HEK293 (cell line): Measurements from ENCODE around the gene RGS14.

Experiments used
- AEBP2 ChIP-seq: fragments of 450-650 bp; formaldehyde crosslinking; IDR thresholded peaks from 2 replicates; pipeline ENCODE4 v1.5.1; 2016; ENCODE audit warnings: missing biosample characterization, missing genetic modification characterization, borderline replicate concordance
- BCL11A ChIP-seq: fragments of 450-650 bp; formaldehyde crosslinking; IDR thresholded peaks from 2 replicates; pipeline ENCODE4 v1.5.1; 2016; ENCODE audit warnings: low read depth, missing biosample characterization, missing genetic modification characterization
- EGR2 ChIP-seq: fragments of 450-650 bp; formaldehyde crosslinking; IDR thresholded peaks from 2 replicates; pipeline ENCODE4 v1.5.1; 2016; ENCODE audit warnings: low read depth, missing biosample characterization, missing genetic modification characterization
- GFI1B ChIP-seq: fragments of 450-650 bp; formaldehyde crosslinking; IDR thresholded peaks from 2 replicates; pipeline ENCODE4 v1.5.1; 2016; ENCODE audit warnings: missing biosample characterization, missing genetic modification characterization
- GLI4 ChIP-seq: fragments of 450-650 bp; formaldehyde crosslinking; IDR thresholded peaks from 2 replicates; pipeline ENCODE4 v1.5.1; 2016; ENCODE audit warnings: missing biosample characterization, missing genetic modification characterization
- SCRT2 ChIP-seq: fragments of 450-650 bp; formaldehyde crosslinking; IDR thresholded peaks from 2 replicates; pipeline ENCODE4 v1.5.1; 2016; ENCODE audit warnings: missing biosample characterization, missing genetic modification characterization
- SP3 ChIP-seq: fragments of 450-650 bp; formaldehyde crosslinking; IDR thresholded peaks from 2 replicates; pipeline ENCODE4 v1.5.1; 2016; ENCODE audit warnings: missing biosample characterization, missing genetic modification characterization
- SP7 ChIP-seq: fragments of 450-650 bp; formaldehyde crosslinking; IDR thresholded peaks from 2 replicates; pipeline ENCODE4 v1.5.1; 2016; ENCODE audit warnings: missing biosample characterization, missing genetic modification characterization
- ZBTB48 ChIP-seq: fragments of 450-650 bp; formaldehyde crosslinking; IDR thresholded peaks from 2 replicates; pipeline ENCODE4 v1.5.1; 2016; ENCODE audit warnings: missing biosample characterization, missing genetic modification characterization
- ZBTB8A ChIP-seq: fragments of 450-650 bp; formaldehyde crosslinking; IDR thresholded peaks from 2 replicates; pipeline ENCODE4 v1.5.1; 2016; ENCODE audit warnings: missing biosample characterization, missing genetic modification characterization
- ZFHX2 ChIP-seq: fragments of 450-650 bp; formaldehyde crosslinking; conservative IDR thresholded peaks from 2 replicates; pipeline ENCODE4 v1.5.1; 2016; ENCODE audit warnings: missing biosample characterization, missing genetic modification characterization
- ZFP41 ChIP-seq: fragments of 450-650 bp; formaldehyde crosslinking; IDR thresholded peaks from 2 replicates; pipeline ENCODE4 v1.5.1; 2016; ENCODE audit warnings: missing biosample characterization, missing genetic modification characterization, borderline replicate concordance
- ZNF132 ChIP-seq: fragments of 450-650 bp; formaldehyde crosslinking; IDR thresholded peaks from 2 replicates; pipeline ENCODE4 v1.5.1; 2017; ENCODE audit warnings: missing biosample characterization, missing genetic modification characterization, borderline replicate concordance
- ZNF138 ChIP-seq: fragments of 450-650 bp; formaldehyde crosslinking; IDR thresholded peaks from 2 replicates; pipeline ENCODE4 v1.5.1; 2016; ENCODE audit warnings: missing biosample characterization, missing genetic modification characterization, borderline replicate concordance
- ZNF140 ChIP-seq: fragments of 450-650 bp; formaldehyde crosslinking; IDR thresholded peaks from 2 replicates; pipeline ENCODE4 v1.5.1; 2016; ENCODE audit warnings: missing biosample characterization, missing genetic modification characterization
- ZNF148 ChIP-seq: fragments of 450-650 bp; formaldehyde crosslinking; IDR thresholded peaks from 2 replicates; pipeline ENCODE4 v1.5.0; 2017; ENCODE audit warnings: missing biosample characterization, missing genetic modification characterization, borderline replicate concordance
- ZNF26 ChIP-seq: fragments of 450-650 bp; formaldehyde crosslinking; IDR thresholded peaks from 2 replicates; pipeline ENCODE4 v1.5.1; 2016; ENCODE audit warnings: missing biosample characterization, missing genetic modification characterization
- ZNF362 ChIP-seq: fragments of 450-650 bp; formaldehyde crosslinking; IDR thresholded peaks from 2 replicates; pipeline ENCODE4 v1.5.1; 2016; ENCODE audit warnings: missing biosample characterization, missing genetic modification characterization
- ZNF48 ChIP-seq: fragments of 450-650 bp; formaldehyde crosslinking; IDR thresholded peaks from 2 replicates; pipeline ENCODE4 v1.5.1; 2016; ENCODE audit warnings: missing biosample characterization, missing genetic modification characterization
- ZNF514 ChIP-seq: fragments of 450-650 bp; formaldehyde crosslinking; IDR thresholded peaks from 2 replicates; pipeline ENCODE4 v1.5.1; 2016; ENCODE audit warnings: missing biosample characterization, missing genetic modification characterization
- ZNF558 ChIP-seq: fragments of 450-650 bp; formaldehyde crosslinking; IDR thresholded peaks from 2 replicates; pipeline ENCODE4 v1.5.1; 2016; ENCODE audit warnings: missing biosample characterization, missing genetic modification characterization
- ZNF600 ChIP-seq: fragments of 450-650 bp; formaldehyde crosslinking; IDR thresholded peaks from 2 replicates; pipeline ENCODE4 v1.5.1; 2016; ENCODE audit warnings: missing biosample characterization, missing genetic modification characterization
- ZNF629 ChIP-seq: fragments of 450-650 bp; formaldehyde crosslinking; IDR thresholded peaks from 2 replicates; pipeline ENCODE4 v1.5.1; 2017; ENCODE audit warnings: missing biosample characterization, missing genetic modification characterization
- ZNF670 ChIP-seq: fragments of 450-650 bp; formaldehyde crosslinking; IDR thresholded peaks from 2 replicates; pipeline ENCODE4 v1.5.1; 2016; ENCODE audit warnings: missing biosample characterization, missing genetic modification characterization, low read depth
- ZNF692 ChIP-seq: fragments of 450-650 bp; formaldehyde crosslinking; IDR thresholded peaks from 2 replicates; pipeline ENCODE4 v1.5.1; 2016; ENCODE audit warnings: missing biosample characterization, missing genetic modification characterization
- ZNF707 ChIP-seq: fragments of 450-650 bp; formaldehyde crosslinking; IDR thresholded peaks from 2 replicates; pipeline ENCODE4 v1.5.1; 2016; ENCODE audit warnings: missing biosample characterization, missing genetic modification characterization
- ZNF747 ChIP-seq: fragments of 450-650 bp; formaldehyde crosslinking; IDR thresholded peaks from 2 replicates; pipeline ENCODE4 v1.5.1; 2016; ENCODE audit warnings: missing biosample characterization, missing genetic modification characterization
- ZSCAN18 ChIP-seq: fragments of 450-650 bp; formaldehyde crosslinking; IDR thresholded peaks from 2 replicates; pipeline ENCODE4 v1.5.1; 2016; ENCODE audit warnings: missing biosample characterization, missing genetic modification characterization
- ZSCAN5A ChIP-seq: fragments of 450-650 bp; formaldehyde crosslinking; IDR thresholded peaks from 2 replicates; pipeline ENCODE4 v1.5.1; 2016; ENCODE audit warnings: missing biosample characterization, missing genetic modification characterization

RGS14 gene

GRCh38 chr5:177403792-177404640, 46.3 kb downstream of the RGS14 start (continued):
- no peak for TF ChIP-seq ZNF132 (tag by site-specific recombination)
- no peak for TF ChIP-seq ZNF140
- 0 out of 2 replicates have a peak, but pooled peaks have one; percentile 61 for TF ChIP-seq SP3 (tag by site-specific recombination)
- peak; percentile 85 for TF ChIP-seq ZBTB8A (tag by site-specific recombination)
- no peak for TF ChIP-seq AEBP2 (tag by site-specific recombination)
- TF ChIP-seq ZSCAN18 (tag by site-specific recombination): no peak; the same call in 1 of the 2 replicates
- TF ChIP-seq SCRT2 (tag by site-specific recombination): no peak
- peak; percentile 68 for TF ChIP-seq ZNF692
- TF ChIP-seq ZNF362: no peak
- TF ChIP-seq ZNF600: no peak
- TF ChIP-seq ZNF26 (tag by site-specific recombination): no peak
- TF ChIP-seq ZNF670 (tag by site-specific recombination): no peak
- TF ChIP-seq ZNF558 (tag by site-specific recombination): no peak
- no peak for TF ChIP-seq ZNF48
- TF ChIP-seq EGR2: peak; percentile 22; the same call in 1 of the 2 replicates
- TF ChIP-seq GFI1B: no peak; the same call in 1 of the 2 replicates
- peak; percentile 54 for TF ChIP-seq SP7 (tag by site-specific recombination)
- no peak for TF ChIP-seq ZNF747 (tag by site-specific recombination)
- TF ChIP-seq ZFHX2 (tag by site-specific recombination): peak; percentile 52; the same call in 1 of the 2 replicates
- no peak for TF ChIP-seq ZNF138
- TF ChIP-seq ZFP41 (tag by site-specific recombination): no peak
- no peak for TF ChIP-seq ZSCAN5A (tag by site-specific recombination)
- TF ChIP-seq ZNF707: no peak
- TF ChIP-seq ZBTB48 (tag by site-specific recombination): peak; percentile 68; the same call in 1 of the 2 replicates
- peak; percentile 63 for TF ChIP-seq BCL11A (tag by site-specific recombination)
- no peak for TF ChIP-seq GLI4 (tag by site-specific recombination)
- TF ChIP-seq ZNF148: 0 out of 2 replicates have a peak, but pooled peaks have one; percentile 43
- TF ChIP-seq ZNF629 (tag by site-specific recombination): peak; percentile 48
- no peak for TF ChIP-seq ZNF514 (tag by site-specific recombination)
